Glomerular visceral epithelial cell (primary cell): ENCODE results near the gene IL6ST.
"Not testable (repeated sequence)": the region's sequence is repeated elsewhere in the genome, so short reads cannot be mapped to it uniquely, and the experiment has no call there.

Experiments used
- DNase-seq: peaks from one replicate; pipeline ENCODE4 v3.0.0-alpha.2; 2016; ENCODE audit errors: extremely low spot score

Gene IL6ST

DNA sequence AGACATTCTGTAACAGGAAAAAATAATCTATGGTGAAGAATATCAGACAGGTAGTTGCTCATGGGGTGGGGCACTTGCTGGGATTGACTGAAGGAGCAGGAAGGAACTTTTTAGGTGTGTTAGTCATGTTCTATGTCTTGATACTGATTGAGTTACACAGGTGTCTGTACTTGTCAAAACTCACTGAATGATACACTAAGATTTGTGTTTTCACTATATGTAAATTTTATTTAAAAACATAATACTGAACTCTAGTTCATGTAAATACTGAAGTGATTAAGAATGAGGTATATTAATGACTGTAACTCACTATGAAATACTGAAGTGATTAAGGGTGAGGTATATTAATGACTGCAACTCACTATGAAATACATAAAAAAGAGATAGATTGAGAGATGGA is 28.5 kb downstream of the IL6ST start:
- no peak for DNase-seq

DNA sequence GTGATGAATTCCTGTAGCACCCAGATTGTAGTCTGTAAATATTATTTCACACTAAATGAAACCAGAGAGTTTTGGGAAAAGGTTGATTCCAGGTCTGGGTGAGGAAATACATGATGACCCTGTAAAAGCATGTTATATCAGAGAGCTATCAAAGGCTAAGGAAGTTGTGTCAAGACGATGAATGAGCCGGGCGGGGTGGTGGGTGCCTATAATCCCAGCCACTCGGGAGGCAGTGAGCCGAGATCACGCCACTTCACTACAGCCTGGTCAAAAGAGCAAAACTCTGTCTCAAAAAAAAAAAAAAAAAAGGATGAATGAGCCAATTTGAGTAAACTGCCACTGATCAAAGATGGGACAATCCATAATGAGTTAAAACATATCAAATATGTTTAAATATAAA is 29.2 kb downstream of the IL6ST start:
- no peak for DNase-seq

DNA sequence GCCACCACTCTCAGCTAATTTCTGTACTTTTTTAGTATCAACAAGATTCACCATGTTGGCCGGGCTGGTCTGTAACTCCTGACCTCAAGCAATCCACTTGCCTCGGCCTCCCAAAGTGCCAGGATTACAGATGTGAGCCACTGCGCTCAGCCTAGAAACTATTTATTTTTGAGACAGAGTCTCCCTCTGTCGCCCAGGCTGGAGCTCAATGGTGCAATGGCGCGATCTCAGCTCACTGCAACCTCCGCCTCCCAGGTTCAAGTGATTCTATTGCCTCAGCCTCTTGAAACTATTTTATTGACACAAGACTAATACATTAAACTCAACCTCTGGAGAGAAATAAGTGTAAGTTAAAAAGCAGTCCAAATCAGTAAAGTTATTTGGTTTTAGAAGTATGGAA is 34.0 kb downstream of the IL6ST start:
- no peak for DNase-seq

DNA sequence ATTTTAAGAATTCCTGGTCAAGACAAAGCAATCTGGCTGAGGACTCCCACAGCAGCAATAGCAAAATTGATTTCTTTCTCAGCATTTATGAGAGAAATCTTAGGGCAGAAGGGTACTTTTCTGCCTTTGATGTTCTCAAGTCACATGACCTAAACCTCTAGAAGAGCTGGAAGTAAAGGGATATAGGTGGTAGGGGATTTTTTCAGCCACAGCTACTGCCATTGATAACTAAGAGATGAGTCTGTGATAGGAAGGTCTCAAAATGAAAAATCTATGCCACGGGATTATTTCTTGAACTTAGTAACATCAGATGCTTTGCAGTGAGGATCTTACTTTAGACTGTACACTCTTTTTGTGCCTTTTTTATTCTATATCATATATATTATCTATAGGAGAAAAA is 35.6 kb downstream of the IL6ST start:
- DNase-seq: no peak

DNA sequence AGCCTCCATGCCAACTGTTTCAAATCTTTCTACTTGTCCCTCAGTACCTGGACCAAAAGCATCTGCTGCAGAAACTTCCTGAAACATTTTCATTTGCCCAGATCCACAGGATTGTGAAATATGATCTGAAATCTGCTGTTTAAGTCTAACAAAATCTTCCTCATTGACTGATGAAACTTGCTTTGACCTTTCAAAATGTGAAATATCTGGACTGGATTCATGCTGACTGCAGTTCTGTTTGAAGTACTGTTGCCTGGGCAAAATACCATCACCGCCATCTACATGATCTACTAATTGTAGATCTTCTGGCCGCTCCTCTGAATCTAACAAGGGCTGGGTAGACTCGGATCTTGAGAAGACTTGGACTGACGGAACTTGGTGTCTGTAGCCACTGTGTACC is 53.6 kb downstream of the IL6ST start:
- not testable (repeated sequence) for DNase-seq

DNA sequence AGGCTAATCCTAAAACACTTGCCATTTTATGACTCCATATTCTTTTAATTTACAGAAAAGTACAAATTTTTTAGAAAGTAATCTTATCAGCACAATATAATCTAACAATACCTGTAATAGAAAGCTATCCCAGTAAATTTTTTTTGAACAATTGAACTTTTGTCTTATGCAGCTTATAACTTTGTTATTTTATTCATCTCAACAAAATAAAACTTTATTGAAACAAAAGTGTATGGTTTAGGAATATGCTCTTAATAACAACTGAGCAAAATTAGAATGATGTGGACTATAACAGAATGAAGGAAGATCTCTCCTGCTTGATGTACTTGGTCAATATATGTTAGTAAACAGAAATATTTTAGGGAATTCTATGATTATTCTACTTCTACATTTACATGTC is 57.2 kb downstream of the IL6ST start:
- DNase-seq: not testable (repeated sequence)

DNA sequence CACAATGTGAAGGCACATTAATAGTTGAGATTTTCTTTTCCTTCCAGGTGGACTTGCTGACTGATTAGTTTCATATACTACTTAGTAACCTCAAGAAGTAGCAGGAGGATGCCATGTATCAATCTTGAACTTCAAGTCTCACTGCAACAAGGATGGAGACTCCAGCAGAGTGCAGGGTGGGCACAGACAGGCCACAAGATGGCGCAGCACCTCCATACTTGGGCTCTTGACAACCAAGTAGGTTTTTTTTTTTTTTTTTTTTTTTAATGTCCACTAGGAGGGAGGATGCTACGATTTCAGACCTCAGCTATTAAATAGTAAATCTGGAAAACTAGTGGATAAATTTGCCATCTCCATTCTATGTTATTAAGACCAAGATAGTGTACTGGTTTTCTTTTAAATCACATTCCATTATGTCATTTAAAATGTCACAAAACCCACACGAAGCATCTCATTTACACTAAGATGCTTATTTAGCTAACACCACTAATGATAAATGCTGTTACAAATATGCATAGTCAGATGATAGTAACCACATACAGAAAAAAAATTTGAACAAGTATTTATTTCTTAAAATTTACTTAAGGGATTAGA is 58.6 kb downstream of the IL6ST start:
- peak; percentile 86 for DNase-seq

DNA sequence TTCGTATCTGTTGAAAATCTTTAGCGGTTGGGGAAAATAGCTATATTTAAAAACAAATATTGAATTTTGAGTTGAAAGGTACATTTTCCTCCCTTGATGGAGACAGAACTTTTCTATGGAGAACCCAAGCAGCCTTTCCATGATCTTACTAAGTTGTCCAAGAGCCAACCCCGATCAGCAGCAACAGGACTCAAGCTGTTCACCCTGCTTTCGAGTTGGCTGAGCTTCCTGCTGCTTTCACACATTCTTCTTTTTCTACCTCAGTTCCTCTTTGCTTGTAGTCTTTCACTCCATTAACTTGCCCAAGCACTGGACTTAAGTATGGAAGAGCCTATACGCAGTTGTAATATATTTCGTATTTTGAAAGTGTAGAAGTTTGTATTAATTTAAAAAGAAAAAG is 59.4 kb downstream of the IL6ST start:
- no peak for DNase-seq

DNA sequence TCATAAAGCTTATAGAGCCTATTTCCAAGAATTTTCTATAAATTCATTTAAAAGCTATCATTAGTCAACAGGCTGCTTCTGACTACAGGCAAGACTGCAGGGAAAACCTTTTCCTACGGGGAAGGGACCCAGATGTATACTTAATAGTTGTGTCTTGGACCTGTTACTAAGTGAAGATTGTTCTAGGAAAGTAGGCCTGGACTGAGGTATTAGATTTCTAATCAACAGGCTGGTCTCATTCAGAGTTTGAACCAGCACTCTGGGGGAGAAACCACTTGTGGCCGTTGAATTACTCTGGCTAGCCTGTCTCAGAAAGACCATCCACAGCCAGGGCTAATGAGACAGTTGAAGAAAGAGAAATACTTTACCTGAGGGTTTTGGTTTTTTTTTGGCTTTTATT is 60.0 kb downstream of the IL6ST start:
- no peak for DNase-seq

DNA sequence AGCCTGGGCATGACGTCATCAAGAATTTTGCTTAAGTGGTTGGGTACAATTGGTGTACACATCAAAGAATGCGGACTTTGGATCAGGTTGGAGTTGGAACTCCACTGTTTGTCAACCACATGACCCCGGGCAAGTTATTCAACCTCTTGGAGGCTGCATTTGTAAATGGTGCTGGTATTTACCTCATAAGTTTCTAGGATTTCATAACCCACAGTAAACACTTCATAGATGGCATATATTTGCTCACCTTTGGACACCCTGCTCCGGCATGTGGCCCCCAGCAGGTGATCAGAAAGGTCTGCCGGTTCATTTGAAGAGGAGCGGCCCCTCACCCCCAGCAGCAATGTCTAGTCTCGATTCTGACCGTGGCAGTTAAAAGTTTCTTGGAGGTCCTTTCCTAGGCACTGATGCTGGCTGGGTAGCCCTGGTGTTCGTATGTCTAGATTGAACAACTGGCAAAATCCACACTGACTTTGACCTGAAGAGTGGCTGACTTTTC is 60.6 kb downstream of the IL6ST start:
- no peak for DNase-seq

DNA sequence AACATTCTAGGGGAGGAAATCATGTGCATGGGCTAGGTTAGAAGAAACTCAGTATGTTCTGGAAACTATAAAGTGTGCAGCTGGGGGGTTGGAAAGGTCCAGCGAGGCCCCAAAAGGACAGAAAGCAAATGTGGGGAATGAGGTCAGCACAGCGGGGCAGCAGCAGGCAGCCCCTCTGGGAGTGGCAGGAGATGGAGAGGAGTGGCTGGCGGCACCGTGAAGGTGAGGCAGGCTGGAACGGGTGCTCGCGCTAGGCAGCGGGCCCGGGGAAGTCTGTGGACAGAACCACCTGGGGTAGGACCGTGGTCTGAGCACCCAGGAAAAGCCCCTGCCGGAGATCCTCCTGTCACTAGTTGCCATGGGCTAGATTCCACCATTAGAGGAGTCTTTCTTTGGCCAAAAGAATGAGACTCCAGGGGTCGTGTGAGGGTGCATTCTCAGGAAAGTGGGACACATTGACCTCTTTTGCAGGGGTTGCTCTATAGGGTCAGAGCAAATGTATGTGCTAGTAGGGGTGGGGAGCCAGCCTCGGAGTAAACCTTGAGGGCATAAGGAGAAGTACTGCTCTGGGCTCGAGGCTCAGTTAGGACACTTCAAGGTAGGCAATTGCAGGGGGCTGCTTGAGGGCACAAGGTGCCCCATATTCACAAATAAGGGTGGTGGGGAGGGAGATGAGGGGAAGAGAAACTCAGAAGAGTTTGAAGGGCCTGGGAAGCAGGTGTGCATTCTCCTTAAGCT is 61.2 kb downstream of the IL6ST start:
- no peak for DNase-seq

DNA sequence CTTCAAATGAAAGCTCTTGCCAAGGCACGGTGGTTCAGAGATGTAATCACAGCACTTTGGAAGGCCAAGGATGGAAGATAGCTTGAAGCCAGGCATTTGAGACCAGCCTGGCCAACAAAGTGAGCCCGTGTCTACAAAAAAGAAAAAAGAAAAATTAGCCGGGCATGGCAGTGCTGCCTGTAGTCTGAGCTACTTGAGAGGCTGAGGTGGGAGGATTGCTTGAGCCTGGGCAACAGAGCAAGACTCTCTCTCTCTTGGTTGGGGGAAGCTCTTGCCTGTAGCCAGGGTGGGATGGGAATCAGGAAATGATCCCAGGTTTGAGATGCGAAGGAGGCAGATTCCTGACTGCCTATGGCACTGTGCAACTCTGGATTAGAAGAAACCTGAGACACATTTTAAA is 62.1 kb downstream of the IL6ST start:
- DNase-seq: no peak

DNA sequence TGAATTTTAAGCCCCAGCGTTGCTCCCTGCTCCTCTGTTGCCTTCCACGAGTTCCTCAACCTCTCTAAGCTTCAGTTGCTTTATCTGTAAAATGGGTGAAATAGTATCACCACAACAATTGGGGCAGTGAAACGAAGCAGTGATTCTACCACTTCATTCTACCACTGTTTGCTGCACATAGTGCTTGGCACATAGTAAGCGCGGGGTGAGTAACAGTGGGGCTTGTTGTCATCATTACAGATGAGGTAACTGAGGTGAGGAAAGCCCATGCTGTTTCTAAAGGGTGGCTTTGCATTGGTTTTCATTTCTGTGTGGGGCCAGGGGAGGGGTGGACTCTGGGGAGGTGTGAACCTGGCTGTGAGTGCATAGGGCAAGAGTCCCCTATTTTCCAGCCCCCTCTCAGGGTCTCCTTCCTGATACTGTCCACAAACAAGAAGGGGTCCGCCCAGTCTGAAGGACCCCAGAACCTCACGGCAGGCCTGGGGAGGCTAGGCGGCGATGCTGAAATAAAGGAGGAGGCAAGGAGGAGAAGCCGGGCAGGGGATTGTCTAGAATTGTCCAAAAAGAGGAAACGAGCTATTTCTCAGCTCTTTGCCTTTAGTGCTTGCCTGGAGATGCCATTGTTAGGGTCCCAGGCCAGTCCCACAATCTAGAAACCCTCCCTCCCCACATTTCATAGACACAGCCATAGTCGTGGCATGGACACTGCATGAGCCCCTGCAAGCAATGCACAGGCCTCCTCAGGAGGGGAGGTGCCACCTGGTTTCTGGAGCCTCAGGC is 65.6 kb downstream of the IL6ST start:
- no peak for DNase-seq

DNA sequence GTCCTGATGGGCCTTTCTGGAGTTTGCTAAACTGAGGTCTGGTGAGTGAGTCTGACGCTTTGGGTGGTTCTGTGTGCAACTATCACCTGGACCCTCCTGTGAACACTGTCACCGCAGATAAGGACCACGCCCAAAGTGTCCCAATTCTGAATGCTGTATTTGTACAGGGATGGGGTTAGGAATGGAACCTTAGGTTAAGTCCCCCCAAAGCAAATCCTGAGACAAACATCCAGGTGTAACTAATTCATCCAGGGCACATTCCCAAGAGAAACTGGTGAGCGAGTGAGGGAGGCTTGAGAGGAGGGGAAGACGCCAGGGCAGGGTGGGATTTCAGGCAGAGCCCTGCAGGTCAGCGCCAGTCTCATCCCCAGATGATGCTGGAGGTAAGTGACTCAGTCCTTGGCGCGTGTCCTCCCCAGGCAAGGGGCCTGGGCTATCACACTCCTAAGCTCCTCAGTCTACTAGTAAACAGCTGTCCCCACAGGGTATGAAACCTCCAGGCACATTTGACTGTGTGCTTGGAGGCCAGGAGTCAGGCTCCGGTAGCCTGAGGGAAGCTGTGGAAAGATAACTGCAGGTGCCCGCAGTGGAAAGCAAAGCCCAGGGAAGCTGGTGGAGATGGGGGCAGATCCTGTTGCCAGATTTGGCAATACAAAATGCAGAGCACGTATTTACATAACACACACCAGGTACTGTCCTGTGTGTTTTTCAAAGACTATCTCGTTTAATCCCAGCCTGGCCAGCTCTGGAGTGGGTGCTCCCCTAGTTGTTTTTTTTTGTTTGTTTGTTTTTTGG is 66.7 kb downstream of the IL6ST start:
- no peak for DNase-seq

DNA sequence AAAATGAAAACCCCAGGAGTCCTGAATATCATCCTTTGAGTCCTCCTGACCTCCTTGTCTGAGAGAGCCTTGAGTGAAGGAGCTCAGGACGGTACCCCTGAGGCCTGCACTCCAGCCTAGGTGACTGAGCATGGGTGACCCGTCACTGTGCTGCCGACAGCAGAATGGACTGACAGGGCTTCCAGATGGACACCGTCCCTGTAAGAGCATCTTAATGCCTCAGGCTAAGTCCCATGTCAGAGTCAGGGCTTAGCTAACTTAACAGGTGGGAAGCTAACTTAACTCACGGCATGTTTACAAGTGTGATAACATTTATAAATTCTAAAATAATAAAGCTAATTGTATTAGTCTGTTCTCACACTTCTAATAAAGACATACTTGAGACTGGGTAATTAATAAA is 68.3 kb downstream of the IL6ST start:
- DNase-seq: no peak

DNA sequence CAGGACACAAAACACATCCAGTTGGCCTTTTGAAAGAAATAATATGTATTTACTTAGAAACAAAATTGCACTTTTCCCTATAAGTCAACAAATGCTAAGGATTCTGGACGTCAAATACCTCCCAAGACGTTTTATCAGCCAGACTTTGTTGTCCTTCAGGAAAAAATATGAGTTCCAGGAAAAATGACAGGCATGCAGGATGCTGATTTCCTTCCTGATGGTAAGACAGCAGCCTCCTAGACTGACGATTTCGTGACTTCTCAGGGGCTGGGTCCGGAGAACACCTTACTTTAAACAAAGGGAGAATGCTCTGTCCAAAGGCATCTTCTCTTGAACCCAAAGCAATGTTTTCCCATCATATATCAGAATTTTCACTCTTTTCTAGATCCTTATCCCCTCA is 69.1 kb downstream of the IL6ST start:
- DNase-seq: no peak

DNA sequence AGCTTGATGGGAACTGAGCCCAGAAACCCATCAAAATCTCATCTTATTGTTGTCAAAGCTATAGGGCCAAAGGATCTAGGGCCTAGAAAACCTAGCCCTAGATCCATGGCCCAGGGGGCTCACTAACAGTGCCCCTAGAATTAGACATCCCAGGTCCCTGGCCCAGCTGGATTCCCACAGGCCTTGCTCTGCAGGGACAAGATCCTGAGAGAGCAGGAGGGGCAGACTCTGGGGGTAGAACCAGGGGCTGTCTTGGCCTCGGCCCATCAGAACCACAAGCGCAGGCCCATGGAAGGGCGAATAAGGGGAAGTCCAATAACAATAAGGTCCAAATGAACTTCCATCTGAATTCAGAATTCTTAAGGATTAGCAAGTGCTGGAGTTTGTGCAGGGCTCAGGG is 69.6 kb downstream of the IL6ST start:
- no peak for DNase-seq

DNA sequence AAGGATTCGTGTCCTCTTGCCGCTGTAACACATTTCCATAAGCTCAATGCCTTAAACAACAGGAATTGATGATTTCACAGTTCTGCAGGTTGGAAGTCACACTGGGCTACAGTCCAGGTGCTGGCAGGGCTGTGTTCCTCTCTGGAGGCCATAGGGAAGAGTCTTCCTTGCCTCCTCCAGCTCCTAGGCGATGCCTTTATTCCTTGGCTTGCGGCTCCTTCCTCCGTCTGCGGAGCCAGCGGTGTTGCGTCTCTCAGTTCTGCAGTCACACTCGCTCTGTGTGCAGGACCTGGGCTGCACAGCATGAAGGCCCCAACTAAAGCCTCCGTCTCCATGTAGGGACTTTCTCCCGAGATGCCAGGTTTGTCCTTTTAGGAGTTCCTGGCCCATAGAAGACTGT is 70.0 kb downstream of the IL6ST start:
- no peak for DNase-seq

DNA sequence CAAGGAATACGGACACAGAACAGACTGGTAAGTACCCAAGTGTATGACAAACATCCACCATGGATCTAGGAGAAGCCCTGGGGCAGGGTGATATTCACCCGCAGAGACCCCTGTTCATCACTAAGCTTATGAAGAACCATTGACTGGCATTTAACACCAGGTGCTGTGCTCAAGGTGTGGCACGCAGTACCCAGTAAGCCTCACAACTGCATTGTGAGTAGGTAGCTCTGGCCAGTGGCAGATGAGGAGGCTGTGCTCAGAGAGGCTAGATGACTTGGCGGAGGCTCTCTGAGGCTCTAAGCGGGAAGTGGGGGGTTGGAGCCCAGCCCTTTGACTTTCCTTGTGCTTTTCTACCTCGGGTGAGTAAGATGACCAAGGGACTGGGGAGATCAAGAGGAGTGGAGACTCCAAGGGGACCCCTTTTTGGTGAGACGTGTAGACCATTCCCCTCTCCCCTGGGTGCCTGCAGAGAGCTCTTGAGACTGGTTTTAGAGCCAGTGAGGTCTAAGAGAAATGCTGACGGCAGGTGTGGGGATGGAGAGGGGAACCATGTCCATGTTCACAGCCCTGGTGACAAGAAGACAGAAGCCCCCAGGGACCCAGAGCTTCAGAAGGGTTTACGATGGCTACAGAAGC is 70.8 kb downstream of the IL6ST start:
- DNase-seq: no peak

DNA sequence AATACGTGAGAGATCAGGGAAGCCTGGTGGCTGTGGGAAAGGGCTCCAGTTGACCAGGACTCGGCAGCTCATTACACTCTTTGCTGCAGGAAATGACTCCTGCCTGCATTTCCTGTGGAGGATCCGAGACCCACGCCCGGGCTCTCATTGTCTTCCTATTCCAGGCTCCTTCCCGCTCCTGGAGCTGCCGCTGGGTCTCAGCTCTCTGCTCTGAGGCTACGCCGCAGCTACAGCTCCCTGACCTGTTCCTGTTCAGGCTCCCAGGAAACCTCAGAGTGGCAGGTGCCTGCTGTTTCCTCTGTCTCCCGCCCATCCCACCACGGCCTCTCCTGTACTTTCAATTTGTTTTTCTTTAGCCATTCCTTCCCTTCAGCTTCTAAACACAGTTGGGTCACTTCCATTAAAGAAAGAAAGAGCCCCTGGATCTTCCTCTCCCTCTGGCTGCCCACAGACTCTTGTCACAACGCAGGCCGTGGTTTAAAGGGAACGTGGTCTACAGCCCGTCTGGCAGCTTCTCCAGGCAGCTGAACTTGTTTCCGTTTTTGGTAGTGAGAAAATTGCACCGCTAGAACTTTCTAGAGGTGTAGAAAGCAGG is 71.5 kb downstream of the IL6ST start:
- no peak for DNase-seq

DNA sequence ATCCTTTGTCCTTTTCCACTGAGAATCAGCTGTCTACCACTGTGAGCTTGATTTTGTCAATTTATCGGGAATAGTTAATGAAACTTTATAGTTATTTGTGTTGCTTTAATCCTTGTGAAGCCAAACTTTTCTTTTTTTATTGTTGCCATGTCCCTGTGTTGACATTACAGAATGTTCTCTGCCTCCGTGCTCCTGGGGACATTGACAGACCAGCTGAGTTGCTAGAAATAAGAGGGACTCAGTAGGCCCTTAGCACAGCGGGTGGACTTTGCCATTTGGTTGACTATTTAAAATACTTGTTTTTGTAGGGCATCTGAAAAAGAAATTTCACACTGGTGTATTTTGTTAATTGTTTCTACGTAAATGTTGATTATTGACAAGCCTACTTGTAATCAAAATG is 73.1 kb downstream of the IL6ST start:
- no peak for DNase-seq
